Posterior cingulate gyrus (tissue), 11 donors: Measurements from ENCODE around the gene CYP1B1.
"Not testable (repeated sequence)": the region's sequence is repeated elsewhere in the genome, so short reads cannot be mapped to it uniquely, and the experiment has no call there.

Experiments used
- DNase-seq, 10 donors: peaks; one replicate each; pipeline versions ENCODE4 v3.0.0 to v3.0.0-alpha.2; 2020 to 2021; ENCODE audit warnings: mixed read lengths in 3 of 10
- intact Hi-C: fragments of 100-400 bp; cut with DNase I; formaldehyde crosslinking; loops from one replicate; pipeline ENCODE4 v1.15.1; 2023

CYP1B1 gene

DNA sequence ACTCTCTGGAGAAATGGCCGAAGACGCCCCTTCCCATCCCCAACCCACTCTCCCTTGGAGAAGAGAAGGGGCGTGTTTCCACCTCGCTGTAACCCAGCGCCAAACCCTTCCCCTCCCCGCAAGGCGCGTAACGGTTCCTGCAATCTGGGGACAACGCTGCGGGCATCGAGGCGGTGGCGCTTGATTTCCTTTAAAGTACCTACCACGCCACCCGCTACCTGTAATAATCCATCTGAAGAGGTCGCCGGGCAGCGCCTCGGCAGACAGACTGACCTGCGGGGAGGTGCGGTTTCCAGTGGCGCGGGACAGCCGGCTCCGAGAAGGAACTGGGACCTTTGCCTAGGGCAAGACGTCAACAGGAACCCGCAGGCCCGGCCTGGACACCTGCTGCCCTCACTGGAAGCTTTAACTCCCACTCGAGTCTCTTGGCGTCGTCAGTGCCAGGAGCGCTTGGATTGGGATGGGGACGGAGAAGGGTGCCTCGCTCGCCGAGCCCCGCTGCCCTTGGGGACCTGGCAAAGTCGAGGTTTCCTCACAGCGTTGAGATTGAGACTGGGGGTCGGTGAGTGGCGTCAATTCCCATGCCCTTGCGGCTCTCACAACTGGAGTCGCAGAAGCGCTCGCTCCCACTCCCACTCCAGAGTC, at the start of gene CYP1B1:
TSS of gene CYP1B1 (minus strand) at position 645 of the 645 bp plus-strand sequence. CDS start 763 bp downstream, outside the sequence.
- intact Hi-C loops: loop anchor here (1.0 kb wide), 1 partner anchor 199 kb away; no protein-coding TSS in a partner anchor
- peak in 2 of 10 donors; percentile 39 to 70 for DNase-seq

DNA sequence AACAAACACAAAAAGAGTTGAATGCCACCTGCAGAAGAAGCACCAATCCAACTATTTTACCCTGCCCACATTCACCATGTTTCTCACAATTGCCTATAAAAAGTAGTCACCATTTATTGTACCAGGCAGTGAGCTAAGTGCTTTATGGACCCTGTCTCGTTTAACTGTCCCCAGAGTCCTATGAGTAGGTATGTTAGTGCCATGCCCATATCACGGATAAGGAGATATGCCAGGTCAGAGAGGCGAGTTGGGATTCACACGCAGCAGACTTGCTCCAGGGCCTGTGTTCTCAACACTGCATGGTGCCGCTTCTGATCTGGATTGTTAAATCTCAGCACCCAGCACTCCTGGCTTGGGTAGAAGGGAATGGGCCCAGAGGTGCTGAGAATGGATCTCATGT, 49.1 kb upstream of the CYP1B1 start:
- DNase-seq: no peak
- intact Hi-C loops: no loop called here

DNA sequence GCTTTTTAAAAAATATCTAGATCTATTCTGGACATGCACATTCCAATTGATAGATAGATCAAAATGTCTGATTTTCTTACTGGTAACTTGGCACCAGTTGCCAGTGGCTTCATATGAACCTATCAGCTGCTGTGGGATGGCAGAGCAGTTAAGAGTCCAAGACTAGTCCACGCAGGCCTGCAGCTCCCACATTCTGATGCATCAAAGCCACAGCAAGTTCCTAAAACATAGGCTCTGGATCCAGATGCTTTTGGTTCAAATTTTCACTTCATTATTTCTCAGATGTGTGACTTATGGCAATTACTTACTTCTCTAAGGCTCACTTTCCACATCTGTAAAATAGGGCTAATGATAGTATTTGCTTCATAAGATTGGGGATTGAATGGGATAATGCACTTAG, 48.0 kb upstream of the CYP1B1 start:
- intact Hi-C loops: no loop called here
- DNase-seq: no peak

DNA sequence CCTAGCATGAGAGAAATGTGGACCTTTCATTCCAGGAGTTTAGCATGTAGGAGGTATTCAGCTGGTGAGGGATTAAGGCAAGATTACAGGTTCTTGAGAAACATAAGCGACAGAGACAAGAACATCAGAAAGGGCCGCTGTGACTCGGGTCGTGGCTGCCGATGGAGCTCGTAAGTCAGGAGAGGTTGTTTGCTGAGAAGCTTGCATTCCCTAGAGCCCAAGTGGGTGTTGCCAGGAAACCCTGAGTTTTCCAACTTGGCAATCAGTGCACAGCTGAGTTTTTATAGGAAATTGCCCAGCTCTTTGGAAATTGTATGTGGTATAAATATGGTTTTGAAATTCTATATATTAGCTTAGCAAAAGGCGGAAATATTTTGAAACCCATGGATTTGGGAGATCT, 46.4 kb upstream of the CYP1B1 start:
- intact Hi-C loops: no loop called here

DNA sequence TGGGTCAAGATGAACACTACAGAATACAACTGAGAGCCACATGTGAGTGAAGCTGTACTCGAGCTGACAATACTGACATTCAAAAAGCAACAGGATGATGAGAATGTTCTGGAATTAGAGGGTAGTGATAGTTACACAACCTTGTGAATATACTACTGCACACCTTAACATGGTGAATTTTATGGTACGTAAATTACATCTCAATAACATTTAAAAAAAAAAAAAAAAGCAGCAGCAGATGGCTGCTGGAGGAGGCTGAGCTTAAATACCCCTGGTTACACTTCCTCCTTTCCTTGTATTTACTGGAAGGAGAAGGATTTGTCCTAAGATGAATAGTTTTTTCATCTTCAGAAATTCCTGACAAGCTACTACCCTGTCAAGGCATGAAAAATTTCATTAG, 45.5 kb upstream of the CYP1B1 start:
- intact Hi-C loops: no loop called here
- DNase-seq: no peak

More for the DNA sequence above, 46.4 kb upstream of the CYP1B1 start:
- peak in 1 of 10 donors; percentile 74 for DNase-seq

DNA sequence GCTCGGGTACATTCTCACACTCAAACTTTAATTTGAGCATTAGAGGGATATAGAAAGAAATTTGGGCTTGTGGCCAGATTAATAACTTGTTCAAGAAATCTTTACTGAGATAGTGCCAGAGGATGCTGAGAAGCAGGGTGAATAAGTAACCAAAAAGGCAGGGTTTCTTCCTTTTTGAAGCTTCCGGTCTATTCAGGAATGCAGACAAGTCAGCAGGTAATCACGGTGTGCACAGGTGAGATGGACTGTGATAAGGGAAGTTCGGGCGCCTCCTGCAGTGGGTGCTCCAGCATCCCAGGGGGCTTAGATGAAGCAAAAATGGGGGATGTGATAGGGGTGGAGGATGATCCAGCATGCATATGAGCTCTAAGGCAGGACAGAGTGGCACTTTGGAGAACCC, 44.9 kb upstream of the CYP1B1 start:
- intact Hi-C loops: no loop called here
- DNase-seq: no peak

DNA sequence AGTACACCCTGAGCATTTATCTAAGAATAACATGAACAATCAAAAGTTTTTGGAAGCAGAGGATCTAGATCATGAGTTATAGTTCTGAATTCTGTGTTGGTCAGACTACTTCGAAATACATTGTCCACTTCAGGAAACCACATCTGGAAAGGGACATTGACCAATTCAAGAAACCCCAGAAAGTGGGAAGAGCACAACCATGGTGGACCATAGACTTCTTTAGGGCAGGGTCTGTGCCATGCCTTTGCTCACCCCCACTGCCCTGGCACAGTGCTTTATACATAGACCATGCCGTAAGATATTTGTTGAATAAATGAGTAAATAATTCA, 44.3 kb upstream of the CYP1B1 start:
- intact Hi-C loops: no loop called here
- DNase-seq: no peak

DNA sequence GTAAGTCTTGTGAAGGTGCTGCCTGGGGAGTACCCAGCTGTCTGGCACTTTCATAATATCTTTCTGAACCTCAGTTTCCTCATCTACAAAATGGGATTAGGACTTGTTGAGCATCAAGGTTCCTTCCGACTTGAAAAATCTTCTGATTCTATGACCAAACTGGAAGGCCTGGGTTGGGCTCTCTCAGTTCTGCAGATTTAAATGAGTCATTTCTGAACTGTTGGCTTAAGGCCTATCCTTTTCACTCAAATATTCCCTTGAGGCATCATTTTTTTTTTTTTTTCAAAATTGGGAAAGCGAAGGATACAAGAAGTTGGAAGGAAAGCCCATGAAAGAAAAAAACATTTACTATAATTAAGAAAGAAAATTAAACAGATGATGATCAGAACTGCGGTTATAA, 40.8 kb upstream of the CYP1B1 start:
- intact Hi-C loops: no loop called here
- no peak for DNase-seq

DNA sequence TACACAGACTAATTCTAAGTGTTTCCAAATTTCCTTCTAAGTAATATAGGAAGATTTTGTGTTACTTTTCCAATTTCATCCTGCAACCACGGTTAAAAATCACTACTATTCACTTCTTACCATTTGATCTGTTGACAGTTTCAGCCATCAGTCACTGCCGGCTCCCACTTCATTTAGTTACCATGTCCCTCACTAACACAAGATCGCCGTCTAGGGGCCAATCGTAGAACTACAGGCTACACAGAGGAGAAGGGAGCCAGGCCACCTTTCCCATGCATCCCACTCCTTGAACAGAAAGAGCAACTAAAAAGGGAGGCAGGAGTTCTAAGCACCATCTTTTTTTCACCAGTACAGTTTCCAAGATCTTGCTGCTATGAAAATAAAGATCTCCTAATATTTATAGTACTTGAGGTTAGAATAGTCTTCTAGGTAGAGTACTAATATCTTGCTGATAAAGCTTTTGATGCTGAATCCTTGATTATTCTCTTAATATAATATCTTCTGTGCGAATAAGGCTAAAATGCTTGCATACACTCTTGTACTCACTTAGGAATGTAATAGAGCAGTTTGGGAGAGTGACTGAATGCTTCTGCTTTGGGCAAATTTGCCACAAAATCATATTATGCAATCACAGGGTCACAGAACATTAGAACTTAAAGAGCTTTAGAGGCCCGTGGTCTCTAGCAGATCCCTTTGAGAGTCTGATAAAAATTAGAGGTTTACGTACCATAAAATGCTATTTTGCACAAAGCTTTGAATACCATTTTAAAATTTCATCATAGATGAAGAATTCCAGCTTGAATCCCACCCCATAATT, 39.5 kb upstream of the CYP1B1 start:
- DNase-seq: peak in 6 of 10 donors; percentile 37 to 83 (median 57)
- intact Hi-C loops: no loop called here

DNA sequence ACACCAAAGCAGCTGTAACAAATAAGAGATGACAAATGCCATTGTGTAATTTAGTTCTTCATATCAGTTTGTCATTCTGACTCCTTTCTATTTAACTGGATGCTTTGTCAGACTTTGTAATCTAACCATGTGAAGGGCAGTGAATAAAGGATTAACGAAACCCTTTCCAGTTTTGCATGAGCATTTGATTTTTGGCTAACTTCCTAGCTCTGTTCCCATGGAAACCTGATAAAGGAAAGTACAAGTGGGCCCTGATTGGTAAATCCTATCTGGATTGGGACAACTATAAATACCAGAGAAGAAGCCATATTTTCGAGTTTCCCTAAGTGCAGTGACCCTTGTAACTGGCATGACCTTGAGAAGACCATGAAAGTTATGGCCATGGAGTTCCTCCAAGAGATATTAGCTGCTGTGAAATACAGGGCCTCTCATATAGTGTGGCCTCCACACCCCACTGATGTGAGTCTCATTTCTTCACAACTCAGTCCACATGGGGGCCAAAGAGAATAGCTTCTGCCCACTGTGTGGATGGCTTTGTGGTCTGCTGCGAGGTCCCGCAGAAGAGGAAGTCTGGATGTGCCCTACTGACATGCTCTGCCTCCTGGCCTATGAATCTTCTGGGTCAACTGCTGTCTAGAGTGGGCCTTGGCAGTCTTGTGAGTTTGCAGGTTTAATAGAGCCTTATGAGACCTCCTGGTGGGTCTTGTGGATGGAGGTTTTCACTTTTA, 38.2 kb upstream of the CYP1B1 start:
- no peak for DNase-seq
- intact Hi-C loops: no loop called here

DNA sequence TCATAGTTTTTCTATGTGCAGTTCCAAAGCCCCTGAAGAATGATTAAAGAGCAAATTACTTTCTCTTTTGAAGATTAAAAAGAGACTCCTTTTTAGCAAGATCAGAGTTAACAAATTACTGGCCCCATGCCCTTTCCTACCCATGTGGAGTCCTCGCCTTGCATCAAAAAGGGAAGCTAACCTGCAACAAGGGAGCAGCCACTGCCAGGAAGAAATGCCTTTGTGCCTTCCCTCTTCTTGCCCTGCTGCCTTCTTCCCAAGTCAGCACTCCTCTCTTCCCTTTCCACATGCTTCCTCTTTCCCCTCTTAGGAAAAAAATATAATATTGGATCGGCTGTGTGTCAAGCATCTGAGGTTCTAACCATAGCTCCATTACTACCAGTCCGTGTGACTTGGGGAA, 37.1 kb upstream of the CYP1B1 start:
- DNase-seq: no peak
- intact Hi-C loops: no loop called here

DNA sequence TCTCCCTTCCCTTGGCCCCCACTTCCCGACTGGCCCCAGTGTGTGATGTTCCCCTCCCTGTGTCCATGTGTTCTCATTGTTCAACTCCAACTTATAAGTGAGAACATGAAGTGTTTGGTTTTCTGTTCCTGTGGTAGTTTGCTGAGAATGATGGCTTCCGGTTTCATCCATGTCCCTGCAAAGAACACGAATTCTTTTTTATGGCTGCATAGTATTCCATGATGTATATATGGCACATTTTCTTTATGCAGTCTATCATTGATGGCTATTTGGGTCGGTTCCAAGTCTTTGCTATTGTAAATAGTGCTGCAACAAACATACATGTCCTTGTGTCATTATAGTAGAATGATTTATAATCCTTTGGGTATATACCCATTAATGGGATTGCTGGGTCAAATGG, 35.4 kb upstream of the CYP1B1 start:
- intact Hi-C loops: not testable (repeated sequence)

DNA sequence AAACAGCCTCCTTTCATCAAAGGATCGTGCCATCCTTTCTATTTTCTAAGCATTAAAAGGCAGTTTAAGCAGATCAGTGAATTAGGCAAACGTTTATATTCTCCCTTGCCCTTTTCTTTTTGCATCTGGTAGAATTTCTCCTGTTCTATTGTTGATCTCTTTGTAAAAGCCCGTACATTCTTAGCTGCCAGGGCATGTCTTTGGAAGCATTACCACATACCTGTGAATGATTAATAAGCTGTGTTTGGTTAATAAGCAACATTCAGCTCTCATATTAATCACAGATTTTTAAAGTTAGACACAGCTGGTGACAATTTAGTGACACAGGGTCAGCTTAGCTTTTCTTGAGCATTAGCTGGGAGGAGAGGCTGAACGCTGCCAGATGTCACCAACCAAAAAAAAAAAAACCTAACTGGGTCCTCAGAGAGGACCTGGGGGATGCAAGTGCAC, 33.8 kb upstream of the CYP1B1 start:
- DNase-seq: no peak
- intact Hi-C loops: no loop called here

More for the DNA sequence above, 35.4 kb upstream of the CYP1B1 start:
- DNase-seq: not testable (repeated sequence)

DNA sequence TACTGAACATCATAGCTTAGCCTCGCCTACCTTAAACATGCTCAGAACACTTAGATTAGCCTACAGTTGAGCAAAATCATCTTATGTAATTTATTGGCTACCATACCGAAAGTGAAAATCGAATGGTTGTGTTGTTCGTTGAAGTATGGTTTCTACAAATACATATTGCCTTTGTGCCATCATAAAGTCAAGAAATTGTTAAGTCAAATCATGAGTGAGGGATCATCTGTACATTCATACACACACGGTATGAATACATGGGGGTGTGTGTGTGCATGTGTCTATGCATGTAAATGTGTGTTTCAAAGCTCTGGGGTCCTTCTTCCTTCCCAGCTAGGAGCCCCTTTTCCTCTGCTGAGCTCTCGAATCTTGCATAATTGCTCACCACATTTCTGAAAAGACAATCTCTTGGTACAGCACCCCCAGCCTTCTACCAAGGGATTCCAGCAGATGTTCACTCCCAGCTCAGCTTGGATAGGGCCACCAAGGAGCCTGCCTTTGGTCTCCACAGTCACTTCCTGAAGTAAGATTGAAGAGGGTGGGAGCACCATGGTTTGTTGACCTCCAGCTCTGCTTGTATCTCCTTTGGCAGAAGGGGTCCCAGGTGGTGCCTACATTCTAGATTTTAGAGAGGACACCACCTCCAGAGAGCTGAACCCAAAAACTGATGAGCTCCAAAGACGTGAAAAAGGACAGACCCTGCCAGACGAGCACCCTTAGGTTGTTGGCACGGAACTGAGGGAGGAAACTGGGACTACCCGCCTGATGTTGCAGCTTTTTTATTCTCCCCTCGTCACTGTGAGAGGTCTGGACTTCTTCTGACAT, 33.2 kb upstream of the CYP1B1 start:
- intact Hi-C loops: no loop called here

DNA sequence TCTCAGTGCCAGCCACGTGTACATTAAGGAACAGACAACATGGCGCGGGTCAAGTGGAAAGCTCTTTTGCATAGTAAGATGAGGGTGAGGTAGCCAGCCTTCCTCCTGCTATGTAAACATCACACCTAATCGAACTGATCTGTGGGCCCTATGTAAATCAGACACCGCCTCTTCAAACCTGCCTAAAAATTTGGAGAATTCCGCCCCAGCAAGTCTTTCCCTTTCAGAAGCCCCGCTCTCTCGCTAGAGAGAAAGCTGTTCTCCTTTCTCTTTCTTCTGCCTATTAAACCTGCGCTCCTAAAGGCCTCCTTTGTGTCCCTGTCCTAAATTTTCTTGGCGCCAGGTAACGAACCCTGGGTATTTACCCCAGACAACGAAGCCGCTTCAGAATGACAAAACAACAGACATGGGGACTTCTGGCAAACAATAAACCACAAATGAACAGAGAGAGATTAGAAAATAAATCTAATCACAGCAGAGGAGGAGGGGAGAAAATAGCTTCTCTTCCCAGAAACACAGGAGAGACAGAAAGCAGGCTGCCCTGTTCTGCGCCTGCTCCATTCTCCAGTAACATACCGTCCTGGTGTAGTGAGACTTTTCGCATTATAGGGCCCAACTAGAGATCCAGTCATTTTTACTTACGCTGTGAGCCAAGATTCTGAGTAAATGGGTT, 31.9 kb upstream of the CYP1B1 start:
- DNase-seq: no peak
- intact Hi-C loops: no loop called here

More for the DNA sequence above, 33.2 kb upstream of the CYP1B1 start:
- DNase-seq: no peak

DNA sequence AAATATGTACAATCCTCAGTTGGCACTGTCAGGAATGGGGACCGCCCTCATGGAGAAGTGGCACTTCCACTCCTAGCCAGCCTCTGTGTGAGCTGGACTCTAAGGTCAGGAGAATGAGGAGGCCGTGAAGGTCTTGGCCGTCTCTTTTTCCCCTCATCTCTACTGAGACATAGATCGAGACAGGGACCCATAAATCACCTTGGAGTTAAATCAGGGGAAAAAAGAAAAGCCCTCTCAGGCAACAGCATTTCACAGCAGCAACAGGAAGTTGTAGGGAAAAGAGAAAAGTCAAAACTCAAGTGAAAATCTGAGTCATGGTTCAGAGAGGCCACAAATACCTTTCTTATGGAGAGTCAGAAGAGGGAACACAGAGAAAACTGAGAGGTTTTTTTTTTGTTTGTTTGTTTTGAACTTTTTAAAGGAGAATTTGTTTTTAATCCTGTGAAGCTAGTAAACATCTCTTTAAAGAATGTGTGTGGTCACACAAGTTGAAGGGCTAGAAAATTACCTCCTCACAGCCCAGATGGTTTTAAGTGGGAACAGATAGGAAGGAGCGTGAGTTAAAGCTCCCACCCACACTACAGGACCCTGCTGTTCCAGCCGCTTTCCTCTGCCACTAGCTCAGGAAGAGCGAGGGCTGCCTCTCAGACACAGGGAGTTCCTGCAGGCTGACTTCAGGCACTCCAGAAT, 30.6 kb upstream of the CYP1B1 start:
- DNase-seq: peak in 1 of 10 donors; percentile 21
- intact Hi-C loops: no loop called here

DNA sequence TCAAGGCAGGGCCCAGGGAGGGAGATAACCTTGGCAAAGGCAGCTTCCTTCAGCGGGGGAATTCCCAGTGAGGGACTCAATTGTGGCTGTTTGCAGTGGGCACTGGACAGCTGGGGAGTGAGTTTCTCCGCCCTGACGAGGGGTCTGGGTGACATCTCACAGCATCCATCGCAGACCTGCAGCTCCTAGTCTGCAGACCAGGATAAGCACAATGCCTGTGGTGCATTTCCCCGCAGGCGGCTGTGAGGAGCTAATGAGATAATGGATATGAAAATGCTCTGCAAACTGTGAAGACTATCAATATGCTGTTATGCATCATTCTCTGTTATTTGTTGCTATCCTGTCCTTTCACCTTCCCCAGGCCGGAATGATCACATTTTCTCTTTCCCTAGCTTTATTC, 30.0 kb upstream of the CYP1B1 start:
- intact Hi-C loops: no loop called here
- no peak for DNase-seq

DNA sequence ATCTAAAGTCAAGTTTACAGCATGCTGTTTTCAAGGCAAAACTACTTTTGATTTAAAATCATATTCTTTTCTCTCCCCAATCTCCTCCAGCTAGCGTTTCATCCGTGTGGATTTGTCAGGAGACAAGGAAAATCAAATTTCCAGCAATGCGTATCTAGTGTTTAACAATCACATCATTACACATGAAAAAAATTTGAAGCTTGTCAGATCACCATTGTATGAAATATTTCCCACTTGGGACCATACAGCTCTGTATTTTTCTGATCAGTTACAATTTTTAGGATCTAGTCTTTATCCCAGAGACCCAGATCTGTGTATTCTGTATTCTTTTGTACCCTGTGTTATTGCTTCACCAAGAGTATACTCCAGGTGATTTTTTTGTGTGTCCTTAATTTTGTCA, 28.6 kb upstream of the CYP1B1 start:
- intact Hi-C loops: no loop called here
- DNase-seq: no peak

DNA sequence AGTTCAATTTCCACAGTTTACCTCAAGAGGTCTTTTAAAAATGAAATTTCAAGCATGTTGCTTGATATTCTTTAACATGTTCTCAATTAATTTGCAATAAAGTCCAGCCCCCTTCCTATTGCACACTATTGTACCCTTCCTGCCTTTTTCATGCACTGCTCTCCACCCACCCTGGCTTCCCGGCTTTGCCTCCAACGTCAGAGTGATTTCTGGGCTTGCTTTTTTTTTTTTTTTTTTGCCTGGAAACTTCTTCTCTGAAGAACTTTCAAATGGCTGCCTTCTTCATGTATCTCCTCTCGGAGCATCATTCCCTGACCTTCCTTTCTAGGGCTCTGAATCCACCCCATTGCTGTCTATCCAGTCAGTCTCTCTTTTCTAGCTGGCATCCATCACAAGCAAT, 24.4 kb upstream of the CYP1B1 start:
- intact Hi-C loops: no loop called here
- DNase-seq: no peak
